Stimulated activated naive CD4-positive, alpha-beta T cell treated with Interleukin-2 at 50 U/mL for 16 hours (primary cell): ENCODE data around the gene ACAD10.

Experiments used
- DNase-seq: peaks from one replicate; lab custom pipeline; 2025; lab: John Stamatoyannopoulos, UW

The ACAD10 gene

GRCh38 chr12:111776836-111777344 is 91.0 kb downstream of the ACAD10 start:
- DNase-seq = no peak

- DNase-seq = no peak
Observed at GRCh38 chr12:111777345-111778045, 91.6 kb downstream of the ACAD10 start.

GRCh38 chr12:111780166-111780565 is 94.3 kb downstream of the ACAD10 start:
- no peak for DNase-seq

GRCh38 chr12:111780615-111781014 is 94.8 kb downstream of the ACAD10 start:
- DNase-seq = no peak

GRCh38 chr12:111781085-111781658 is 95.3 kb downstream of the ACAD10 start:
- no peak for DNase-seq

- no peak for DNase-seq
Observed at GRCh38 chr12:111783046-111783445, 97.2 kb downstream of the ACAD10 start.

GRCh38 chr12:111784953-111785352 is 99.1 kb downstream of the ACAD10 start:
- DNase-seq = no peak

- no peak for DNase-seq
Observed at GRCh38 chr12:111785651-111786050, 99.8 kb downstream of the ACAD10 start.

- DNase-seq = no peak
Observed at GRCh38 chr12:111788178-111788654, 102.4 kb downstream of the ACAD10 start.

- no peak for DNase-seq
Observed at GRCh38 chr12:111789779-111790178, 103.9 kb downstream of the ACAD10 start.

- no peak for DNase-seq
Observed at GRCh38 chr12:111791507-111791906, 105.7 kb downstream of the ACAD10 start.

- no peak for DNase-seq
Observed at GRCh38 chr12:111792155-111792855, 106.5 kb downstream of the ACAD10 start.

- DNase-seq = no peak
Observed at GRCh38 chr12:111792856-111793235, 107.0 kb downstream of the ACAD10 start.

GRCh38 chr12:111798182-111798581 is 112.3 kb downstream of the ACAD10 start:
- DNase-seq = no peak

- no peak for DNase-seq
Observed at GRCh38 chr12:111799758-111800157, 113.9 kb downstream of the ACAD10 start.

GRCh38 chr12:111803038-111803626 is 117.3 kb downstream of the ACAD10 start:
- no peak for DNase-seq

GRCh38 chr12:111803851-111804250 is 118.0 kb downstream of the ACAD10 start:
- no peak for DNase-seq

- DNase-seq = no peak
Observed at GRCh38 chr12:111806304-111806703, 120.5 kb downstream of the ACAD10 start.
